Measurements from ENCODE around the gene KRTAP6-2. TPM values are rescaled to one million over a fixed set of nuclear protein-coding genes. Genes with fewer than 3 reads are reported as not detected.

Gene KRTAP6-2
- total RNA-seq, 2 donors from 2014 or later, result not detected

- no peak for DNase-seq
- TF ChIP-seq POLR2A (IDR thresholded peaks at IDR 0.05), result no peak
- TF ChIP-seq CTCF (IDR thresholded peaks at IDR 0.05), result no peak
- Histone ChIP-seq H3K4me1 (no peaks in the 10 kb centered on the region), H3K9me3 (no peaks in the 10 kb centered on the region), H3K4me3 (no peak overlapping the region), H3K27ac (no peak overlapping the region), H3K27me3 (no peaks in the 10 kb centered on the region), H3K36me3 (replicated peaks in 1 of 2; ENCODE audit: insufficient read depth in 1 of 2, low read depth in 2 of 2) (no peaks in the 10 kb centered on the region)
- ATAC-seq, result no peak
- intact Hi-C loops (cut with DNase I), result no loop called here
- WGBS, 2 donors, result 49 to 58% methylated on average over 6 of the region's 6 CpGs
Observed at GRCh38 chr21:30563072-30563471, 35.6 kb downstream of the KRTAP6-2 start.

GRCh38 chr21:30561957-30562356 is 36.7 kb downstream of the KRTAP6-2 start:
- DNase-seq (no peak), ATAC-seq (no peak)
- H3K4me1 ChIP-seq, result no peaks in the 10 kb centered on the region
- intact Hi-C loops (cut with DNase I), result no loop called here
- H3K27me3 ChIP-seq, result no peaks in the 10 kb centered on the region
- WGBS, 2 donors, result 75 to 80% methylated on average over 2 of the region's 2 CpGs
- H3K27ac ChIP-seq, result no peak overlapping the region
- no peak overlapping the region for H3K4me3 ChIP-seq
- no peaks in the 10 kb centered on the region for H3K9me3 ChIP-seq
- TF ChIP-seq POLR2A (IDR thresholded peaks at IDR 0.05), result no peak
- no peaks in the 10 kb centered on the region for H3K36me3 ChIP-seq (replicated peaks in 1 of 2; ENCODE audit: insufficient read depth in 1 of 2, low read depth in 2 of 2)

GRCh38 chr21:30561264-30561895 is 37.3 kb downstream of the KRTAP6-2 start, which contains the start of gene KRTAP19-7:
Gene KRTAP19-7 (minus strand): TSS chr21:30561314. CDS start chr21:30561289, 25 bp downstream.
- H3K36me3 ChIP-seq (replicated peaks in 1 of 2; ENCODE audit: insufficient read depth in 1 of 2, low read depth in 2 of 2), result no peaks in the 10 kb centered on the region
- DNase-seq, result no peak
- no peaks in the 10 kb centered on the region for H3K4me1 ChIP-seq
- H3K27me3 ChIP-seq, result no peaks in the 10 kb centered on the region
- no peaks in the 10 kb centered on the region for H3K9me3 ChIP-seq
- ATAC-seq, result no peak
- intact Hi-C loops (cut with DNase I), result no loop called here
- no peak within 1 kb of the TSS for H3K27ac ChIP-seq
- 60 to 72% methylated on average over 2 of the region's 2 CpGs for WGBS, 2 donors
- no peak within 1 kb of the TSS for H3K4me3 ChIP-seq
- TF ChIP-seq POLR2A (IDR thresholded peaks at IDR 0.05), result no peak
- no peak for TF ChIP-seq CTCF (IDR thresholded peaks at IDR 0.05)

- intact Hi-C loops (cut with DNase I), result no loop called here
- ATAC-seq (no peak), DNase-seq (no peak)
- H3K27ac ChIP-seq, result no peak overlapping the region
- no peak for TF ChIP-seq CTCF (IDR thresholded peaks at IDR 0.05)
- no peak for TF ChIP-seq POLR2A (IDR thresholded peaks at IDR 0.05)
- no peak overlapping the region for H3K4me3 ChIP-seq
- no peaks in the 10 kb centered on the region for H3K9me3 ChIP-seq
- 75 to 82% methylated on average over 2 of the region's 2 CpGs for WGBS, 2 donors
- H3K36me3 ChIP-seq (replicated peaks in 1 of 2; ENCODE audit: insufficient read depth in 1 of 2, low read depth in 2 of 2), result no peaks in the 10 kb centered on the region
- H3K27me3 ChIP-seq, result no peaks in the 10 kb centered on the region
- no peaks in the 10 kb centered on the region for H3K4me1 ChIP-seq
Observed at GRCh38 chr21:30555095-30555494, 43.6 kb downstream of the KRTAP6-2 start.

- Histone ChIP-seq H3K27me3 (no peaks in the 10 kb centered on the region), H3K4me3 (no peak overlapping the region), H3K36me3 (replicated peaks in 1 of 2; ENCODE audit: insufficient read depth in 1 of 2, low read depth in 2 of 2) (no peaks in the 10 kb centered on the region), H3K27ac (no peak overlapping the region), H3K9me3 (no peaks in the 10 kb centered on the region), H3K4me1 (no peaks in the 10 kb centered on the region)
- intact Hi-C loops (cut with DNase I), result no loop called here
- no peak for TF ChIP-seq POLR2A (IDR thresholded peaks at IDR 0.05)
- DNase-seq (no peak), ATAC-seq (no peak)
- WGBS, 2 donors, result 67 to 88% methylated on average over 1 of the region's 1 CpG
Observed at GRCh38 chr21:30552782-30553181, 45.9 kb downstream of the KRTAP6-2 start.

Small RNAs within 50 kb of the gene (small RNA-seq; reads per million reads assigned to genes)
- gene KRTAP20-1 (not detected), gene KRTAP20-3 (not detected), gene KRTAP20-4 (not detected), gene KRTAP22-1 (not detected), gene KRTAP22-2 (not detected)

Other genes with a start within 250 kb of the KRTAP6-2 start
- not detected for gene KRTAP13-2, start 226.6 kb downstream of the KRTAP6-2 start, total RNA-seq
- not detected for gene KRTAP13-1, start 202.9 kb downstream of the KRTAP6-2 start, total RNA-seq
- gene KRTAP13-3, start 173.0 kb downstream of the KRTAP6-2 start, total RNA-seq, result not detected
- not detected for gene KRTAP13-4, start 168.7 kb downstream of the KRTAP6-2 start, total RNA-seq
- not detected for gene KRTAP15-1, start 158.6 kb downstream of the KRTAP6-2 start, total RNA-seq
- not detected for gene KRTAP19-1, start 118.5 kb downstream of the KRTAP6-2 start, total RNA-seq
- gene KRTAP19-2, start 111.5 kb downstream of the KRTAP6-2 start, total RNA-seq, result not detected
- not detected for gene KRTAP19-3, start 106.9 kb downstream of the KRTAP6-2 start, total RNA-seq
- gene KRTAP19-4, start 101.7 kb downstream of the KRTAP6-2 start, total RNA-seq, result not detected
- gene KRTAP19-5, start 96.8 kb downstream of the KRTAP6-2 start, total RNA-seq, result not detected
- gene KRTAP19-6, start 57.0 kb downstream of the KRTAP6-2 start, total RNA-seq, result not detected
- not detected for gene KRTAP19-7, start 37.6 kb downstream of the KRTAP6-2 start, total RNA-seq
- not detected for gene KRTAP22-2, start 8.5 kb downstream of the KRTAP6-2 start, total RNA-seq
- gene KRTAP6-3, start 6.5 kb downstream of the KRTAP6-2 start, total RNA-seq, result not detected
- not detected for gene KRTAP22-1, start 2.2 kb upstream of the KRTAP6-2 start, total RNA-seq
- not detected for gene KRTAP6-1, start 15.0 kb upstream of the KRTAP6-2 start, total RNA-seq
- not detected for gene KRTAP20-1, start 17.5 kb upstream of the KRTAP6-2 start, total RNA-seq
- gene KRTAP20-4, start 21.7 kb upstream of the KRTAP6-2 start, total RNA-seq, result not detected
- not detected for gene KRTAP20-2, start 36.3 kb upstream of the KRTAP6-2 start, total RNA-seq
- gene KRTAP20-3, start 44.0 kb upstream of the KRTAP6-2 start, total RNA-seq, result not detected
- gene KRTAP21-3, start 119.9 kb upstream of the KRTAP6-2 start, total RNA-seq, result not detected
- not detected for gene KRTAP21-2, start 148.4 kb upstream of the KRTAP6-2 start, total RNA-seq
- not detected for gene KRTAP21-1, start 156.5 kb upstream of the KRTAP6-2 start, total RNA-seq
- gene KRTAP8-1, start 214.4 kb upstream of the KRTAP6-2 start, total RNA-seq, result not detected
- gene KRTAP7-1, start 230.9 kb upstream of the KRTAP6-2 start, total RNA-seq, result not detected